GM21786 (cell line): ENCODE results near the gene BNC2.

Source experiments
- ATAC-seq: cut with Tn5 transposase; IDR thresholded peaks from one replicate; pipeline ENCODE4 v1.9.1; 2021; ENCODE audit not compliant: unreplicated experiment

BNC2 gene

DNA sequence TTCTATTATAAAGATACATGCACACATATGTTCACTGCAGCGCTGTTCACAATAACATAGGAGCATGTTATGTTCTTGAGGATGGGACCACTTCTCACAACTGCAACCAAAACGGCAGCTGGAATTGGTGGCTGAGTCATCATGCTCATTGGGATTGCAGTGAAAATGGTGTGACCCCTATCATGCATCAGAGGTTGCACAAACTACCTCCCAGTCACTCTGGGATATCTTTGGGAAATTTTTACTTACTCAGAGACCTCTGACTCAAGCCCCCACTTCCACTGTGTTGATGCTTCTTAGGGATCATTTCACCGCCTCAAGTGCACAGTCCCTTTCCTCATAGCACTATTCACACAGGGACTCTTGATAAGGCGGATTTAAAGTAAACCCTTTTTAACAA is 474.1 kb downstream of the BNC2 start:
- no peak for ATAC-seq

- ATAC-seq: no peak
Measured at GRCh38 chr9:16391369-16391768, 479.1 kb downstream of the BNC2 start.

DNA sequence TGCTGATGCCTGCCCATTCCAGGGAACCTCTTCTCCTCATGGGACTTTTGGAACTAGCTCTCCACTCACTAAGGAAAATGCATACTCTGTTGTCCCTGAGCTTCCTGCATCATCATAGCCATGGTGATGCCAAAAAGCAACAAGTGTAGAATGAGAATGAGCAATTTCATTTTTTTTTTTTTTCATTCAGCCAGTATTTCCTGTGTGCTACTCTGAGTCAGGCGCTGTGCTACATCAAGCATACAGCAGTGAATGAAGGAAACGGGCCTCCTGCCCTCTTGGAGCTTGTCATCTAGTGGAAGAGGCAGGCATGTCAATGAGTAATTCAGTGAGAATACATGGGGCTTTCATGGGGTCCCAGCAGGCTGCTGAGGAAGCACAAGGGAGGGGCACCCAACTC is 483.1 kb downstream of the BNC2 start:
- no peak for ATAC-seq

DNA sequence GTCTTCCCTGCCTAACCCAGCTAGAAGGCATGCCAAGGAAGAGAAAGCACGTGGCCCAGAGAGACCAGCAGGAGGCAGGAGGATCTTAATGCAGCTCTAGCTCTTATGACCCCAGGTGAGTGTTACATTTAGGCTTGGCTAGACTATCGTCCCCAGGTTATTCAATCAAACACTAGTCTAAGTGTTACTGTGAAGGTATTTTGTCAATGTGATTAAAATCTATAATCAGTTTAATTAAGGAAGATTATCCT is 483.7 kb downstream of the BNC2 start:
- no peak for ATAC-seq

- no peak for ATAC-seq
Measured at GRCh38 chr9:16386007-16386826, 484.3 kb downstream of the BNC2 start.

DNA sequence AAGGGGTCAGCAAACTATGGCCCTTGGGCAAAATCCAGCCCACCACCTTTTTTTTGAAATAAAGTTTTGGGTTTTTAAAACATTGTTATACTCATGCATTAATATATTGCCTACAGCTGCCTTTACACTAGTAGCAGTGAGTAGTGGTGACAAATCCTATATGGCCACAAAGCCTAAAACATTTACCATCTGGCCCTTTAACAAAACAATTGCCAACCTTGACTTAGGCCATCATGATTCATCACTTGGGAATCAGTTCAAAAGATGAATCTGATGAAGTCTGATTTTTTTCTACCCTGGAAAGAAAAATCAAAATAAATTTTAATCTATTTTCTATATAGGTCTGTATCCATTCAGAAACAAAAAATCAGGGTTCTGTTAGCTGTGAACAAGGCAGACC is 484.9 kb downstream of the BNC2 start:
- ATAC-seq: no peak

- no peak for ATAC-seq
Measured at GRCh38 chr9:16384993-16385392, 485.5 kb downstream of the BNC2 start.

DNA sequence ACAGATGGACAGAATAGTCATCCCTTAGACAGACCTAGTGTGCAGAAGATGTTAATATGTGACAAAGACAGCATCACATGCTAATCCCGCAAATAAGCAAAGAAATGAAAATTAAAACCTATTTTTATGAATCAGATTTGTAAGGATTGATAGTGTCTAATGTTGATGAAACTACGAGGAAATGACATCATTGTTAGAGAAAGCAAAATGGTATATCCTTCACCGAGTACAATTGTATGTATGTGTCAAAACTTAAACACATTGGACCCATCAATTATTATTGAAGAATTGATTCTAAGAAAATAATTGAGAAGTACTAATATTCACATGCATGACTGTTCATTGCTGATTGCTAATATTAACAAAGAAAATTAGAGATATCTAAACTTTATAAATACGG is 493.2 kb downstream of the BNC2 start:
- ATAC-seq: no peak

DNA sequence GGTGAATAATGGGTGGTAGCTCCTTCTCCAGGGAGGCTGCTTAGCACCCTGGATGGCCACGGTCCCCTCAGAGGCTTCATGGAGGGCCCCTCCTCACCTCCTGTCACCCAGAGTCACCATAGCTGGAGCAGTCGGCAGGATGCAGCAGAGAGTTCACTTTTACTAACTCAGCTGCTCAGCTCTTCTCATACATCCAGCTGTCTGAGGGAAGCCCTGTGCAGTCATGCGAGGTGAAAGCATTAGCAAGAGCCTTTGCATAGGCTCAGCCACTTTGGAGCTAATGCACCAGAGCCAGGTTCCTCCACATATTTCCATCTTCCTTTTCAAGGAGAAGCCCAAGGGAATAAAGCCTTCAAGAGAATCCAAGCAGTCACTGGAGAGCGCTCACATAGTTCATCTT is 499.2 kb downstream of the BNC2 start:
- no peak for ATAC-seq

- no peak for ATAC-seq
Measured at GRCh38 chr9:16370647-16371046, 499.8 kb downstream of the BNC2 start.

GRCh38 chr9:16369427-16369826 is 501.0 kb downstream of the BNC2 start:
- no peak for ATAC-seq

GRCh38 chr9:16368237-16369087 is 502.0 kb downstream of the BNC2 start:
- ATAC-seq: no peak

- no peak for ATAC-seq
Measured at GRCh38 chr9:16367605-16368231, 502.8 kb downstream of the BNC2 start.

DNA sequence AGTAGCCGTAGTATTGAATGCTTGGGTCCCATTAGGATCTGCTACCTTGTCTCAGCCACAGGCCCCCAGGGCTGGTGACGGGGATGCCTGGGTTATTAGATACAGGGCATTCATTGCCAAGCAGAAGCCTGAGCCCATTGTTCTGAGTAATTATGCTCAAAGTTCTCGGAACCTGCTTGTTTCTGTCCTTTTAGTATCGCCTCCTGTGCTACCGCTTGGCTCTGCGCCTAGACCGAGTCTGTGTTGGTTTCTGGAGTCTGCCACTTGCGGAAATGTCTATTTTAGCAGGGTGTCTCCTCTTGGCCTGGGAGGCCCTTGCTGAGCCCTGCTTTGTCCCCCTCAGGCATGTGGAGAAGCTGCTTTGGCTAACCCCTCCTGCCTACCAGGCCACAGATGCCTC is 506.1 kb downstream of the BNC2 start:
- no peak for ATAC-seq

- no peak for ATAC-seq
Measured at GRCh38 chr9:16363916-16364315, 506.6 kb downstream of the BNC2 start.

- ATAC-seq: no peak
Measured at GRCh38 chr9:16363073-16363781, 507.2 kb downstream of the BNC2 start.

- ATAC-seq: no peak
Measured at GRCh38 chr9:16361939-16362338, 508.5 kb downstream of the BNC2 start.

DNA sequence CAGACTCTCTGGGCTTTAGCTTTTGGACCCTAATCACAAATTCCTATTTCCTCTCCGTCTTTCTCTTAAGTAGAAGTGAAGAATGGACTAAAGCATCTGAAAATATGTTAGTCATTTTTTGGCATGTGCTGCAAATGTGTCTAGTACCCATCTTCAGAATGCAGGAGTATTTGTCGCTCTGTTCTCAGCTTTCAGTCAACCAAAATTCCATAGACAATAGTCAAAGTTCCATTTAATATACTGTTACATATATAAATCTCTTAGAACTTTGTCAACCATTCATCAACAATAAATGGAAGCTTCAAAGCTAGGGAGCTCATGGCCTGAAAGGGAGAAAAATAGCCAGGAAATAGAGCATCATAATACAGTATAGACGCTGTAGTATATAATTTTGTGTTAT is 509.4 kb downstream of the BNC2 start:
- no peak for ATAC-seq

DNA sequence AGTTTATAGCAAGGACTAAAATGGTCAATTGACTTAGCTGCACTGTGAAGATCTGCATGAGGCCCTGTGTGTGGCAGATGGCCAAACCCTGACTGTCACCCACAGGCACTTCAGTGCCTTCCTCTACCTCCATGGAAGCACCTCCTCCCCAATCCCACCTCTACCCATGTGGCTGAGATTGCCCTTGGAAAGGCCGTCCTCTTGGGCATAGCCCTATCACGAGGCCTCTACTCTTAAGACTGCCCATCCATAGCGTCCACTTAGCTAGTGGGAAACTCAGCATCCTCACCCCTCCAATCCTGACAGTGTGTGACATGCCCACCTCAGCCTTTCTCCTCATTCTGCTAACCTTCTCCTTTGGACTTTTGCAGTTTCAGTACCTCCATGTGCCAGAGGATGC is 510.2 kb downstream of the BNC2 start:
- ATAC-seq: no peak
